Gastroesophageal sphincter (tissue), 4 donors: ENCODE results near the gene GABBR1. TPM values are rescaled to one million over a fixed set of nuclear protein-coding genes. Genes with fewer than 3 reads are reported as not detected.

ENCODE experiments used
- ATAC-seq: fragments of 150-250 bp; one replicate; pipeline ENCODE4 v1.9.1; 2016; ENCODE audit warnings: mild to moderate bottlenecking, moderate library complexity
- H3K27ac ChIP-seq, 4 donors: fragments of 200-600 bp; sonication (generic) in 3 of 4; 1 replicate in 3 of 4; 2 replicates in 1 of 4; pipeline ENCODE4 v1.5.1; 2016 to 2019
- H3K27me3 ChIP-seq: fragments of 200-600 bp; sonication (generic); one replicate; pipeline ENCODE4 v1.5.1; 2019
- H3K36me3 ChIP-seq, 2 donors: fragments of 200-600 bp; sonication (generic); one replicate each; pipeline ENCODE4 v1.5.1; 2019; ENCODE audit warnings: control low read depth in 1 of 2
- H3K4me1 ChIP-seq, 3 donors: fragments of 200-600 bp; sonication (generic); 1 replicate in 2 of 3; 2 replicates in 1 of 3; pipeline ENCODE4 v1.5.1; 2016 to 2019; ENCODE audit warnings: control low read depth in 2 of 3
- H3K4me3 ChIP-seq, 2 donors: fragments of 200-600 bp; sonication (generic); one replicate each; pipeline ENCODE4 v1.5.1; 2019; ENCODE audit warnings: mild to moderate bottlenecking in 1 of 2, moderate library complexity in 1 of 2
- H3K9me3 ChIP-seq, 3 donors: fragments of 200-600 bp; sonication (generic); one replicate each; pipeline ENCODE4 v1.5.1; 2017 to 2019; ENCODE audit warnings: control low read depth in 2 of 3
- EP300 ChIP-seq: sonication (generic); formaldehyde crosslinking; IDR thresholded peaks from one replicate; pipeline ENCODE4 v1.6.1; 2017; ENCODE audit warnings: antibody characterized with exemption, mild to moderate bottlenecking
- POLR2A ChIP-seq, 2 donors: fragments of 450-650 bp; IDR thresholded peaks; one replicate each; pipeline ENCODE4 v1.6.1; 2017; ENCODE audit warnings: antibody characterized with exemption in 2 of 2, mild to moderate bottlenecking in 2 of 2, moderate library complexity in 1 of 2
- POLR2AphosphoS5 ChIP-seq: sonication (generic); formaldehyde crosslinking; IDR thresholded peaks from one replicate; pipeline ENCODE4 v1.6.1; 2017; ENCODE audit warnings: antibody characterized with exemption
- WGBS, 2 donors: methylation state at CpG; one replicate each; pipeline ENCODE4 v1.1.5; 2018; ENCODE audit warnings: low coverage in 1 of 2; 5-methylcytosine and 5-hydroxymethylcytosine counted together
- total RNA-seq, 4 donors: library from RNA; depleted of rRNA; stranded (reverse); fragments of >200 nt; gene quantifications; one replicate each; pipeline ENCODE4 v1.1.0, GENCODE V29; 2016
- TF ChIP-seq, protein P1 (sequence below), 4 experiments: fragments of 200-600 bp in 2 of 4; fragments of 450-650 bp in 2 of 4; sonication (generic) in 1 of 4; IDR thresholded peaks; one replicate each; pipeline ENCODE4 v1.5.1; 2017 to 2019; ENCODE audit warnings: antibody characterized with exemption in 4 of 4, mild to moderate bottlenecking in 2 of 4, moderate library complexity in 2 of 4

The GABBR1 gene
- total RNA-seq, 4 donors from 2014 or later = 17.8 to 90.1 (median 44.8) TPM

DNA sequence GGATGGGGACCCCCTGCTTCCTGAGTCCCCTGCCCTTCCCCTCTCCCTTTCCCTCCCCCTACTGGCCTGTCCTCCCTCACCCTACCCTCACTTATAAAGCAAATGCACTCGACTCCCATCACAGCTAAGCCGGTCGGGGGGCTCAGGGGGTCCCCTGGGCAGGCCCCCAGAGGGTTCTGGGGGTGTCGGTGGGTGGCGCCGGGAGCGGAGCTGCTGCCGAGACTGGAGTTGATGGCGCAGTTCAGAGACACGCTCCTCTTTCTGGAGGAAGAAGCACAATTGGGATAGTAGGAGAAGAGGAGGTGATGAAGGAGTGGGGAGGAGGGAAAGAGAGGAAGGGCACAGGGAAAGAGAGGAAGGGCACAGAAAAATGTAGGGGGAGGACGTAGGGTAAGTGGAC lies 29.5 kb downstream of the GABBR1 start:
- Histone ChIP-seq H3K27me3 (no peaks in the 10 kb centered on the region), H3K36me3 (peaks cover 0 to 81% of the 10 kb centered on the region in 2 donors), H3K4me3 (no peak overlapping the region), H3K27ac (no peak overlapping the region), H3K9me3 (no peaks in the 10 kb centered on the region), H3K4me1 (no peaks in the 10 kb centered on the region)
- 70 to 86% methylated on average over 1 to 2 of the region's 11 CpGs for WGBS, 2 donors
- TF ChIP-seq POLR2AphosphoS5 (no peak), POLR2A (IDR thresholded peaks at IDR 0.05) (no peak), EP300 (no peak)
- TF ChIP-seq, protein P1, sequence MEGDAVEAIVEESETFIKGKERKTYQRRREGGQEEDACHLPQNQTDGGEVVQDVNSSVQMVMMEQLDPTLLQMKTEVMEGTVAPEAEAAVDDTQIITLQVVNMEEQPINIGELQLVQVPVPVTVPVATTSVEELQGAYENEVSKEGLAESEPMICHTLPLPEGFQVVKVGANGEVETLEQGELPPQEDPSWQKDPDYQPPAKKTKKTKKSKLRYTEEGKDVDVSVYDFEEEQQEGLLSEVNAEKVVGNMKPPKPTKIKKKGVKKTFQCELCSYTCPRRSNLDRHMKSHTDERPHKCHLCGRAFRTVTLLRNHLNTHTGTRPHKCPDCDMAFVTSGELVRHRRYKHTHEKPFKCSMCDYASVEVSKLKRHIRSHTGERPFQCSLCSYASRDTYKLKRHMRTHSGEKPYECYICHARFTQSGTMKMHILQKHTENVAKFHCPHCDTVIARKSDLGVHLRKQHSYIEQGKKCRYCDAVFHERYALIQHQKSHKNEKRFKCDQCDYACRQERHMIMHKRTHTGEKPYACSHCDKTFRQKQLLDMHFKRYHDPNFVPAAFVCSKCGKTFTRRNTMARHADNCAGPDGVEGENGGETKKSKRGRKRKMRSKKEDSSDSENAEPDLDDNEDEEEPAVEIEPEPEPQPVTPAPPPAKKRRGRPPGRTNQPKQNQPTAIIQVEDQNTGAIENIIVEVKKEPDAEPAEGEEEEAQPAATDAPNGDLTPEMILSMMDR (IDR thresholded peaks at IDR 0.05) = no peak
- no peak for ATAC-seq

DNA sequence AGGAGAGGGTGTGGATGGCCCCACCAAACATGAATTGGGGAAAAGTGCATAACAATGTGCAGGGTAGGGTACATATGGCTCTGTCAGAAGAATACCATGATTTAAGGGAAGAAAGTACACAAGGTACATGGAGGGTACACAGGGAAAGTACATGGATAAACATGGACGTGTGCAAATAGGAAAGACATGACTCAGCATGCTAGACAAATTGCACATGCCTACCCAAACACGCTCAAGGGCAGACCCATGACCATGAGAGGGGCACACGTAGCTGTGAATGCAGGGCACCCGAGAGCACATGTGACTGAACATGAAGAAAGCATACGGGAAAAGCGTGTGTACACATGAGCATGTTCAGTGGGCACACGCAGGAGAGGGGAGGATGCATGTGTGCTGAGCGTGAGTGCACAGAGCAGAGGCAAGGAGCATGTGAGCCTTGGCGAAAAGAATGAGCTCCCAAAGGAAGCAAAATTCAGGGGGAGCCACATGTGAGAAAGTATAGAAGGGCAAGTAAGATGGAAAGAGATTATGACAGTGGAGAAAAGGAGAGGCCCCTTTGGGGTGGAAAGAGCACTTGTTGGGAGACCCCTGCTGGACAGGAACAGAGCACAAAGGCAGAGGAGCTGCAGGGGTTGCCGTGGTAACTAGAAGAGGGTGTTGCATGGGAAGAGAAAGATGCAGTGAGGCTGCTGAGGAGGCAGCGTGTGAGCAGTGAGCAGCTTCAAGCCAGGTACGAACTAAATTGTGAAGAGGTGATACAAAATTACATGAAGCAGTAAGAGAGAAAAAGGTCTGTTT lies 30.2 kb downstream of the GABBR1 start:
- TF ChIP-seq POLR2A (IDR thresholded peaks at IDR 0.05) (no peak), EP300 (no peak), POLR2AphosphoS5 (no peak)
- TF ChIP-seq, protein P1 (IDR thresholded peaks at IDR 0.05) = no peak
- no peaks in the 10 kb centered on the region for H3K9me3 ChIP-seq
- WGBS, 2 donors = 70% methylated on average over 12 of the region's 12 CpGs
- ATAC-seq = no peak
- no peaks in the 10 kb centered on the region for H3K27me3 ChIP-seq
- peaks cover 0 to 74% of the 10 kb centered on the region in 2 donors for H3K36me3 ChIP-seq
- H3K4me1 ChIP-seq = no peaks in the 10 kb centered on the region
- no peak overlapping the region for H3K4me3 ChIP-seq
- no peak overlapping the region for H3K27ac ChIP-seq

DNA sequence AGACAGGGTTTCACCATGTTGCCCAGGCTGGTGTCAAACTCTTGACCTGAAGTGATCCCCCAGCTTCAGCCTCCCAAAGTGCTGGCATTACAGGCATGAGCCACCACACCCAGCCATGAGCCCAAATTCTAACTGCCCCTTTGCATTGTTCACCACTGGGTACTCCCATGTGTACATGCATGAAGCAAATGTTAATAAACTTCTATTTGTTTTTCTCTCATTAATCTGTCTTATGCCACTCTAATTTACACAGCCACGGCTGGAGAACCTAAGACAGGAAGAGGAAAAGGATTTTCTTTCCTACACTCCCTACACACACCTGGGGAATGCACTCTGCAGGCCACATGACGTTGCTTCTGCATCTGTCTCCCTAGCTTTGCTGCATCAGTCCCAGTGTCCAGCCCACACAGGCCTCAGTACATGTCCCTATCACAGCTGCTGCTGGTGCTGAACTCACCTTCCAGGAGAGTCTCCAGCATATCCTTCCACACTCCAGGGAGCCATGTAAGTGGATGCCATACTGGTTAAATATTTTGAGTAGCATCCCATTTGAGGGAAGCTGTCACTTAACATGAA lies 34.7 kb downstream of the GABBR1 start:
- no peaks in the 10 kb centered on the region for H3K9me3 ChIP-seq
- TF ChIP-seq, protein P1 (IDR thresholded peaks at IDR 0.05) = no peak
- TF ChIP-seq POLR2AphosphoS5 = no peak
- TF ChIP-seq POLR2A (IDR thresholded peaks at IDR 0.05) = no peak
- TF ChIP-seq EP300 = no peak
- peak; percentile 13 for ATAC-seq
- H3K4me1 ChIP-seq = no peaks in the 10 kb centered on the region
- H3K4me3 ChIP-seq = no peak overlapping the region
- WGBS, 2 donors = 28 to 44% methylated on average over 2 of the region's 2 CpGs
- peaks cover 0 to 29% of the 10 kb centered on the region in 2 donors for H3K36me3 ChIP-seq
- H3K27me3 ChIP-seq = no peaks in the 10 kb centered on the region
- H3K27ac ChIP-seq = no peak overlapping the region

DNA sequence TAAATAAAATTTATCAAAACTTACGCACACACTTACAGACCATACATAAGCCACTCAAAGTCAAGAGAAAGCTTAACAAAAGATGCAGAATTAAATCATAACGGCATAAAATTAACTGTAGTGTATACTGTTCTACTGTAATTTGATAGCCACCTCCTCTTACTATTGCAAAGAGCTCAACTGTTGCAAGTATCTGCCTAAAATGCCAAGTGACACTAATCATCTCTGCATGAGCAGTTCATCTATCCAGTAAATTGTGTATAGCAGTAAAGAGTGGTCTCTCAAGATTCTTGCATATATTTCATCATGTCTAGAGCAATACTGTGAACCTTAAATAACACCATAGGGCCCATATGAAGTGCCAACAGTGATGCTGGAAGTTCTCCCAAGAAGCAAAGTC lies 35.8 kb downstream of the GABBR1 start:
- H3K9me3 ChIP-seq = no peaks in the 10 kb centered on the region
- 79 to 80% methylated on average over 2 of the region's 2 CpGs for whole genome bisulfite sequencing, 2 donors
- ATAC-seq = no peak
- H3K27ac ChIP-seq = no peak overlapping the region
- H3K4me1 ChIP-seq = no peaks in the 10 kb centered on the region
- no peaks in the 10 kb centered on the region for H3K27me3 ChIP-seq
- peaks cover 0 to 18% of the 10 kb centered on the region in 2 donors for H3K36me3 ChIP-seq
- H3K4me3 ChIP-seq = no peak overlapping the region
- TF ChIP-seq EP300 (no peak), POLR2A (IDR thresholded peaks at IDR 0.05) (no peak), POLR2AphosphoS5 (no peak)
- TF ChIP-seq, protein P1 (IDR thresholded peaks at IDR 0.05) = no peak
